Ectodermal cell (in vitro differentiated cells): ENCODE data around the gene MAGI1.

Experiments used
- H3K27ac ChIP-seq: 2 replicates; pipeline ENCODE4 v1.7.0; 2013; ENCODE audit warnings: mild to moderate bottlenecking, low read depth, low read length; ENCODE audit not compliant: insufficient read depth, poor library complexity, severe bottlenecking
- H3K27me3 ChIP-seq: 2 replicates; pipeline ENCODE4 v1.7.0; 2013; ENCODE audit warnings: mild to moderate bottlenecking, low read length; ENCODE audit not compliant: insufficient read depth, control insufficient read depth, poor library complexity, severe bottlenecking
- H3K36me3 ChIP-seq: one replicate; pipeline ENCODE4 v1.7.0; 2013; ENCODE audit warnings: low read length; ENCODE audit not compliant: control insufficient read depth, insufficient read depth
- H3K4me1 ChIP-seq: one replicate; pipeline ENCODE4 v1.7.0; 2013; ENCODE audit warnings: low read length; ENCODE audit not compliant: control insufficient read depth, insufficient read depth
- H3K4me3 ChIP-seq: 2 replicates; pipeline ENCODE4 v1.7.0; 2013; ENCODE audit warnings: low read depth, low read length, control low read depth; ENCODE audit not compliant: insufficient read depth
- H3K9me3 ChIP-seq: 2 replicates; pipeline ENCODE4 v1.7.0; 2013; ENCODE audit warnings: mild to moderate bottlenecking, low read length, moderate library complexity; ENCODE audit not compliant: control insufficient read depth
- WGBS, 2 experiments: methylation state at CpG; one replicate each; pipeline ENCODE4 v1.1.7; 2013; ENCODE audit warnings: missing lambda C conversion rate in 2 of 2; 5-methylcytosine and 5-hydroxymethylcytosine counted together

MAGI1 gene

GRCh38 chr3:65351753-65352152 lies 687.0 kb downstream of the MAGI1 start:
- 91% methylated on average over 4 of the region's 4 CpGs for WGBS, 2 experiments
- no peaks in the 10 kb centered on the region for H3K4me1 ChIP-seq
- H3K36me3 ChIP-seq = peaks cover 6% of the 10 kb centered on the region
- H3K27me3 ChIP-seq = no peaks in the 10 kb centered on the region
- no peak overlapping the region for H3K4me3 ChIP-seq
- no peak overlapping the region for H3K27ac ChIP-seq
- no peaks in the 10 kb centered on the region for H3K9me3 ChIP-seq

- H3K4me3 ChIP-seq = no peak overlapping the region
- H3K36me3 ChIP-seq = no peaks in the 10 kb centered on the region
- no peaks in the 10 kb centered on the region for H3K9me3 ChIP-seq
- no peaks in the 10 kb centered on the region for H3K4me1 ChIP-seq
- H3K27me3 ChIP-seq = no peaks in the 10 kb centered on the region
- WGBS, 2 experiments = 88 to 97% methylated on average over 5 of the region's 5 CpGs
- no peak overlapping the region for H3K27ac ChIP-seq
These were observed 687.8 kb downstream of the MAGI1 start for GRCh38 chr3:65350801-65351476.

DNA sequence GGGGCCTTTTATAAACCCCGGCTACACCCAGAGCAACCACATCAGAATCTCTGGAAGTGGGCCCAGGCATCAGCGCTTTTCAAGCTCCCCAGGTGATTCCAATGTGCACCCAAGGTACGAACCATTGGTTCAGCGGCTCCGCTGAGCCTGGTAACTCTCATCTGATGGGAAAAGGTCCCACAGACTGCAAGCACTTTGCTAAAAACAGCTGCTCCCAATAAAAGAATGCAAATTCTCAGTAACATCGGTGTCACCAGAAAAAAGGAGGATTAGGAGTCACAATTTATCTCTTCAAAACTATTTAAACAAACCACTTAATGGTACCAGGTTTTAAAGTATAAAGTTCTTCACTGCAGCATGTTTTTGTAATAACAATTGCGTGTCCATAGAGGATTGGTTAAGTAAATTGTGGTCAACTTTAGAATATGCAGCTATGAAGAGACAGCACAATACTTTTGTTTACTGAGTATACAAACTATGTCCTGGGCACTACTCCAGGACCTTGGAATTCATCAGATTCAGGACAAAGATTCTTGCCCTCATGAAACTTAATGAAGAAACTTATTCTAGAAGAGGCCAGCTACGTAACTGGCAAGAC lies 690.2 kb downstream of the MAGI1 start:
- H3K9me3 ChIP-seq = no peaks in the 10 kb centered on the region
- H3K27me3 ChIP-seq = no peaks in the 10 kb centered on the region
- H3K4me1 ChIP-seq = peaks cover 7% of the 10 kb centered on the region
- WGBS, 2 experiments = 94 to 95% methylated on average over 8 of the region's 8 CpGs
- no peaks in the 10 kb centered on the region for H3K36me3 ChIP-seq
- H3K4me3 ChIP-seq = no peak overlapping the region
- H3K27ac ChIP-seq = no peak overlapping the region

DNA sequence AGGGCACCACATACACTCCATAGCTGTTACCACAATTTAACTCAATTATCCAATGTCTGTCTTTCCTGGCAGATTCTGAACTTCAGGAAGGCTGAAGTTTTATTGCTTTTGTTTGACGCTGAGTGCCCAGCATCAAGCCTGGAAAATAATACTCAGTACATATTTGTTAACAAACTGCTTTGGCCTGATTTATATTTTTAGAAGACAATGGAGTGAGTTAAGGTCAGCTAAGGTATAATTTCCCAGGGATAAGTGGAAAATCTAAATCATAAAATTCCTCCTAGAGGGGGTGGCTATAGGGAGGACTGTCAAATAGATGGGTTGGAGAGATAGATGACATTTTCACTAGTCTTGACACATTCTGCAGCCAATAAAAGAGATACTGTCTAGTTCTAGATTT lies 691.6 kb downstream of the MAGI1 start:
- Histone ChIP-seq H3K27ac (no peak overlapping the region), H3K4me1 (peaks cover 7% of the 10 kb centered on the region), H3K9me3 (no peaks in the 10 kb centered on the region), H3K36me3 (no peaks in the 10 kb centered on the region), H3K27me3 (no peaks in the 10 kb centered on the region), H3K4me3 (no peak overlapping the region)
- 100% methylated on average over 1 of the region's 1 CpG; no CpG with 5 or more reads in 1 of the 2 experiments for WGBS, 2 experiments

GRCh38 chr3:65344846-65345245 lies 693.9 kb downstream of the MAGI1 start:
- H3K4me1 ChIP-seq = peaks cover 7% of the 10 kb centered on the region
- no peaks in the 10 kb centered on the region for H3K9me3 ChIP-seq
- H3K4me3 ChIP-seq = no peak overlapping the region
- WGBS, 2 experiments = 87 to 92% methylated on average over 2 of the region's 2 CpGs
- H3K27me3 ChIP-seq = no peaks in the 10 kb centered on the region
- no peaks in the 10 kb centered on the region for H3K36me3 ChIP-seq
- H3K27ac ChIP-seq = no peak overlapping the region

GRCh38 chr3:65344444-65344843 lies 694.3 kb downstream of the MAGI1 start:
- H3K27me3 ChIP-seq = no peaks in the 10 kb centered on the region
- H3K4me1 ChIP-seq = peaks cover 7% of the 10 kb centered on the region
- WGBS, 2 experiments = 29 to 45% methylated on average over 3 of the region's 3 CpGs
- H3K4me3 ChIP-seq = no peak overlapping the region
- H3K27ac ChIP-seq = no peak overlapping the region
- no peaks in the 10 kb centered on the region for H3K9me3 ChIP-seq
- no peaks in the 10 kb centered on the region for H3K36me3 ChIP-seq

DNA sequence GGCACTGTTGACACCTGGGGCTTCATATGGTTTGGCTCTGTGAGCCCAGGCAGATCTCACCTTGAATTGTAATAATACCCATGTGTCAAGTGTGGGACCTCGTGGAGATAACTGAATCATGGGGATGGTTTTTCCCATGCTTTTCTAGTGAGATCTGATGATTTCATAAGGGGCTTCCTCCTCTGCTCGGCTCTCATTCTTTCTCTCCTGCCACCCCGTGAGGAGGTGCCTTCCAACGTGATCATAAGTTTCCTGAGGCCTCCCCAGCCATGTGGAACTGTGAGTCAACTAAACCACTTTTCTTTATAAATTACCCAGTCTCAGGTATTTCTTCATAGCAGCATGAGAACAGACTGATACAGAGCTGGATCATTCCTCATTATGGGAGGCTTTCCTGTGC lies 695.0 kb downstream of the MAGI1 start:
- Histone ChIP-seq H3K9me3 (no peaks in the 10 kb centered on the region), H3K4me1 (peaks cover 7% of the 10 kb centered on the region), H3K36me3 (no peaks in the 10 kb centered on the region), H3K4me3 (no peak overlapping the region), H3K27ac (no peak overlapping the region), H3K27me3 (no peaks in the 10 kb centered on the region)
- WGBS, 2 experiments = 81 to 84% methylated on average over 4 of the region's 4 CpGs

DNA sequence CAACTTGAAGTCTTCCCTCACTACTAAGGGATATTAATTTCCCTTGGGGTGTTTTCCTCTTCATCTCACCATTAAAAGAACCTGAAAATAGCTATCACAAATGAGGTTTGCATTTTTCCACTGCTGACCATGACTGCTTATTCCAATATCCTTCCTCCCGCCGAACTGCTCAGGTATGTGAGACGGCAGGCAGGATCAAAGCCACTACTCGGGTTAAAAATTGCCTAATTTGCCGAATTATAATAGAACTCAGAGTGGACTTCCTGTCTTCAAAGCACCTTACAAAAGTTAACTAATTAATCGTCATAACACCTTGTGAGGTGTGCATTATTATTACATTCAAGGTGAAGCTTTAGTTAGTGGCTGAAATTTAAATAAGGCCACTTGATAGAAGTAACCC lies 695.7 kb downstream of the MAGI1 start:
- H3K27ac ChIP-seq = no peak overlapping the region
- no peaks in the 10 kb centered on the region for H3K27me3 ChIP-seq
- H3K4me3 ChIP-seq = no peak overlapping the region
- no peaks in the 10 kb centered on the region for H3K9me3 ChIP-seq
- H3K36me3 ChIP-seq = no peaks in the 10 kb centered on the region
- 85 to 89% methylated on average over 5 to 6 of the region's 6 CpGs for WGBS, 2 experiments
- H3K4me1 ChIP-seq = peaks cover 7% of the 10 kb centered on the region

- WGBS, 2 experiments = 51% methylated on average over 12 of the region's 12 CpGs
- H3K27ac ChIP-seq = no peak overlapping the region
- no peaks in the 10 kb centered on the region for H3K27me3 ChIP-seq
- peaks cover 7% of the 10 kb centered on the region for H3K4me1 ChIP-seq
- H3K4me3 ChIP-seq = no peak overlapping the region
- H3K36me3 ChIP-seq = no peaks in the 10 kb centered on the region
- H3K9me3 ChIP-seq = no peaks in the 10 kb centered on the region
These were observed 696.5 kb downstream of the MAGI1 start for GRCh38 chr3:65342084-65342683.

- no peak overlapping the region for H3K4me3 ChIP-seq
- 94 to 100% methylated on average over 2 of the region's 2 CpGs for WGBS, 2 experiments
- H3K4me1 ChIP-seq = peaks cover 2% of the 10 kb centered on the region
- no peak overlapping the region for H3K27ac ChIP-seq
- no peaks in the 10 kb centered on the region for H3K27me3 ChIP-seq
- no peaks in the 10 kb centered on the region for H3K9me3 ChIP-seq
- no peaks in the 10 kb centered on the region for H3K36me3 ChIP-seq
These were observed 699.5 kb downstream of the MAGI1 start for GRCh38 chr3:65339192-65339740.
